Stomach smooth muscle (tissue), 2 donors: Measurements from ENCODE around the gene PIP5K1C.
"Not testable (repeated sequence)": the region's sequence is repeated elsewhere in the genome, so short reads cannot be mapped to it uniquely, and the experiment has no call there.

Source experiments
- H3K27ac ChIP-seq: one replicate; pipeline ENCODE4 v1.7.0; 2013; ENCODE audit warnings: mild to moderate bottlenecking, low read length, inconsistent platforms
- H3K27me3 ChIP-seq, 2 donors: one replicate each; pipeline ENCODE4 v1.7.0; 2013; ENCODE audit warnings: low read length in 2 of 2; ENCODE audit not compliant: insufficient read depth in 2 of 2, control insufficient read depth in 1 of 2
- H3K36me3 ChIP-seq, 2 donors: one replicate each; pipeline ENCODE4 v1.7.0; 2013; ENCODE audit warnings: low read length in 2 of 2; ENCODE audit not compliant: control insufficient read depth in 2 of 2, insufficient read depth in 2 of 2
- H3K4me1 ChIP-seq: one replicate; pipeline ENCODE4 v1.7.0; 2013; ENCODE audit warnings: low read length; ENCODE audit not compliant: control insufficient read depth, insufficient read depth
- H3K4me3 ChIP-seq, 2 donors: one replicate each; pipeline ENCODE4 v1.7.0; 2013; ENCODE audit warnings: low read length in 2 of 2
- H3K9ac ChIP-seq, 2 donors: one replicate each; pipeline ENCODE4 v1.7.0; 2013; ENCODE audit warnings: low read length in 2 of 2, mild to moderate bottlenecking in 1 of 2
- H3K9me3 ChIP-seq, 2 donors: one replicate each; pipeline ENCODE4 v1.7.0; 2013; ENCODE audit warnings: low read length in 2 of 2; ENCODE audit not compliant: control insufficient read depth in 2 of 2
- donor health status: healthy.
- donor health status: Pancreatic carcinoma.

The PIP5K1C gene

DNA sequence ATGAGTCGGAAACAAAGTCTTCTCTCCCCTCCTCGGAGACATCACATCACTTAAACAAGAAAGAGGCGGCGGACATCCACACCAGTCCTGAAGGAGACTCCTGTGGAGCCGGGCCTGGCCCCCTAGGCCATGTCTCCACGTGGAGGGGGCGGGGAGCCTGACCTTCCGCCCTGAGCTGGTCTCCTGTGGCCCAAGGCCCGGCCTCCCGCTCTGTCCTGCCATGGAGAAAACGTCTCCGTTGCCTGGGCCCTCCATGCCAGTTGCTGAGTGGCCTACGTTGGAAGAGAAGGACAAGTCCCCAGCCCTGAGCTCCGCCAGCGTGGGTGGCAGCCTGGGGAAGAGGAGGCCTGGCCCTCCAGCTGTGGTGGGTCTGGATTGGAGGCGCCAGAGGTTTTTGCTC lies 68.2 kb downstream of the PIP5K1C start:
- no peak overlapping the region for H3K9ac ChIP-seq
- no peak overlapping the region for H3K4me3 ChIP-seq
- no peaks in the 10 kb centered on the region for H3K9me3 ChIP-seq
- H3K27ac ChIP-seq: no peak overlapping the region
- H3K4me1 ChIP-seq: peaks cover 4% of the 10 kb centered on the region
- H3K27me3 ChIP-seq: no peaks in the 10 kb centered on the region
- peaks cover 8 to 15% of the 10 kb centered on the region in 2 donors for H3K36me3 ChIP-seq

DNA sequence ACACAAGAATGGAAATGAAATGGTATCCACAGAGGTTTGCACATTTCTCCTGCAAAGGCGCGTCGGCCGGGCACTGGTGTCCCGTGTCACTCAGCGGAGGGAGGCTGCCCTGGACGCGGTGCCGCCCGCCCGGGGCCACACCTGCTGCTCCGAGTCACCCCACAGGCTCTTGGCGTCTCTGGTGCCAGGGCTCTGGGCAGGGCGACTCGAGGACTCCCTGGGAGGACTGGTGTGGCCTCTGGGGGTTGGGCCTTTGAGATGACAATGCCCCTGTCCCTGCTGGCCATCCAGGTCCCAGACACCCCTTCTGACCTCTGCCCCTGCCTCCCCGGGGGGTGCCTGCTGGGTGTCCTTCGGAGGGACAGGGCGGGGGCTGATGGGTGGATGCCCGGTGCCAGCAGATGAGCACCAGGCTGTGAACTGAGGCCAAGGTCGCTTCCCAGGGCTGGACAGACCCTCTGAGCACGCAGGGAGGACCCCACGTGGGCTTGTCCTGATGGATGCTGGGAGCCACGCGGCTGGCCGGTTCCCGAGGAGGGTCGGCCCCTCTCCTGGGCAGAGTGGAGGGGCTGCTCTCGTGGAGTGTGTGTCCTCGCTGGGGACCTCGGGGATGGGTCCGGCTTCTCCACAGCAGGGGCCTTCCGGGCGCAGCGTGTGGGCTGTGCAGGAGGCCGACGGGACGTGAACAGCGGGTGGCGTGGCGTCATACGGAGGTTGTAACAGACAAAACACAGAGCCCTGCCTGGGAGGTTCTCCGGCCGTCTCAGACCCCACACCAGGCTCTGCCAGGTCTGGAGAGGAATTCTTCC lies 69.0 kb downstream of the PIP5K1C start:
- Histone ChIP-seq H3K4me3 (no peak overlapping the region), H3K27ac (no peak overlapping the region), H3K27me3 (no peaks in the 10 kb centered on the region), H3K9ac (no peak overlapping the region), H3K4me1 (peaks cover 7% of the 10 kb centered on the region), H3K36me3 (peaks cover 8 to 13% of the 10 kb centered on the region in 2 donors), H3K9me3 (no peaks in the 10 kb centered on the region)

DNA sequence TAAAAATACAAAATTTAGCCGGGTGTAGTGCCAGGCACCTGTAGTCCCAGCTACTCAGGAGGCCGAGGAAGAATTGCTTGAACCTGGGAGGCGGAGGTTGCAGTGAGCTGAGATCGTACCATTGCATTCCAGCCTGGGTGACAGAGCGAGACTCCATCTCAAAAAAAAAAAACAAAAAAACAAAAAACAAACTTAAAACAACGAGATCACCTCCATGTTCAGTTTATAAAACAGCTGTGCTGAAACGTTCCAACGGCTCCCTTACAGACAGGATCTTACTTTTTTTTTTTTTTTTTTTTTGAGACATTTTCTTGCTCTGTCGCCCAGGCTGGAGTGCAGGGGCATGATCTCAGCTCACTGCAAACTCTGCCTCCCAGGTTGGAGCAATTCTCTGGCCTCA lies 71.5 kb downstream of the PIP5K1C start:
- H3K36me3 ChIP-seq: peaks cover 8 to 15% of the 10 kb centered on the region in 2 donors
- H3K9me3 ChIP-seq, H3K27me3 ChIP-seq, H3K27ac ChIP-seq, H3K9ac ChIP-seq, H3K4me3 ChIP-seq: not testable (repeated sequence)
- peaks cover 30% of the 10 kb centered on the region for H3K4me1 ChIP-seq

DNA sequence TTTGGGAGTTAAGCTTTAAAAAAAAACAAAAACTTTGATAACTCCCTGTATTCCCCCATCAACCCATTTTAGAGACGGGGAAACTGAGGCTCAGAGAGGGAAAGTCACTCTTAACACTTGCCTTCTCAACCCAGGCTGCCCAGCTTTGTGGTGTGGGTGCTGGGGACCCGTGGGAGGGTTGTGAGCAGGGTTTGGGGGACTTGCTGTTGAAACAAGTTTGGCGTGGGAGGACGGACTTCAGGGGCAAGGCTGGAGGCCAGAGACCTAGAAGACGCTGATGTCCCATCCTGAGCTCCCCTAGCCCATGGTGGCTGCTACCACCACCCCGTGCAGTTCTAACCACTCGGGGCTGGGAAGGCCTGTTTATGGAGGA lies 72.9 kb downstream of the PIP5K1C start:
- Histone ChIP-seq H3K27me3 (no peaks in the 10 kb centered on the region), H3K9me3 (no peaks in the 10 kb centered on the region), H3K4me1 (peaks cover 30% of the 10 kb centered on the region), H3K9ac (no peak overlapping the region), H3K4me3 (peak overlapping the region; percentile 49 to 54), H3K27ac (peak overlapping the region; percentile 89), H3K36me3 (peaks cover 12 to 19% of the 10 kb centered on the region in 2 donors)

DNA sequence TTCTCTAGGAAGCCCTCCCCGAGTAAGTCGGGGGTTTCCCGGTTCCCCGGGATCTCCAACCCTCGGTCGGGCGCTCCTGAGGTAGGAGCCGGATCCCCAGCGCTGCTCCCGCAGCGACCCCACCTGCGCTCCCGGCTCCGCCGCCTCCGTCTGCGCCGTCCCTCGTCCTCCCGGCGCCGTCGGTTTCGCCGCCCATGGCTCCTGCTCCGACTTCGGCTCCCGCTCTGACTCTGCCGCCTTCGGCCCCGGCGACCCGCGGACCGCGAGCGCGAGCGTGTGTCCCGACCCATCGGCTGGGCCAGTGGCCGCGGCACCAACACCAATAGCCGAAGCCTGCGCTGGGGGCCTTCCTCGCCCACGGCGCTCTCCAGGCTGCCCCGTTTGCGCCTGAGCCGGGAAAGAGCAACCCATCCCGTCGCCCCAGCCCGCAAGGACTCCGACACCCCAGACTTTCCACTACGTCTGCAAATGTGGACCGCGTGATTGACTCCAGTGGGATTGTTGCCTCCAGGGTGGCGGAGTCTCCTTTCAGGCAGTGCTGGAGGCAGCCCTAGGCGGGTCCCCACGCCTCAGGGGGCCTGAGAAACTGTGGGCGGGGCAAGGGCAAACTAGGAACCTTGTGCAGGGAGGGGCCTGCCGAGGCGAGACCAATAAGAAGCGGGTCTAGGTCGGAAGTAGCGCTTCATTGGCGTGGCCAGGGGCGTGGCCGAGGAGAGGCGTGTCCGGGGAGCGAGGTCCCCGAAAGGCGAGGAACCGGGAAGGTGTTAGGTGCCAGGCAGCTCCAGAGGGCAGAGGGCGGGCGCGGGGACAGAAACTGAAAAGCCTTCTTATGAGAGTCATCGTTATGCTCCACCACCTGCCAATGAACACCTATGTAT lies 73.6 kb downstream of the PIP5K1C start, which contains the start of gene CACTIN:
Gene CACTIN, minus strand, starts transcription at position 318 of the 878 bp plus-strand sequence. Its CDS starts 28 bp downstream, at position 290.
- H3K27ac ChIP-seq: peak within 1 kb of the TSS; percentile 89
- H3K9me3 ChIP-seq: no peaks in the 10 kb centered on the region
- H3K9ac ChIP-seq: peak within 1 kb of the TSS; percentile 87 to 94
- H3K4me3 ChIP-seq: peak within 1 kb of the TSS; percentile 90 to 98
- H3K4me1 ChIP-seq: peaks cover 30% of the 10 kb centered on the region
- H3K36me3 ChIP-seq: peaks cover 6 to 18% of the 10 kb centered on the region in 2 donors
- no peaks in the 10 kb centered on the region for H3K27me3 ChIP-seq

DNA sequence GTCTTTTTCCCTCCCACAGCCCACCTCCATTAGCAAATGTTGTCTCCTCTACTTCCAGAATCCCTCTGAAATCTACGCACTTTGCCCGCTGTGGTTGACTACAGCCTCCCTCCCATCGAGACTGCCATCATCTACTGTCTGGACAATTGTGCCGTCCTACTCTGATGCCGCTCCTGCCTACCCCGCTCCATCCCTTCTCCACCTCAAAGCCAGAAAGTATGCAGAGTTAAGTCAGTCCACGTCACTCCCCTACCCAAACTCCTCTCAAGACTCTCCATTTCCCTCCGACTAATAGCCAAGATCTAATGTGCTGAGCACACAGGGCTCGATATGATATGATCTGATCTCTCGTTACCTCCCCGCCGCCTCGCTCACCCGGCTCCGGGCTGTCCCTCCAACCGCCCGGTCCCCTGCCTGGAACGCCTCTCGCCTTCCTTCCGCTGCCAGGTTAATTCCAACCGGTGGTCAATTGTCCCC lies 74.2 kb downstream of the PIP5K1C start:
- Histone ChIP-seq H3K36me3 (peaks cover 7 to 11% of the 10 kb centered on the region in 2 donors), H3K27ac (peak overlapping the region; percentile 89), H3K4me1 (peaks cover 30% of the 10 kb centered on the region), H3K9ac (peak overlapping the region; percentile 87 to 94), H3K27me3 (no peaks in the 10 kb centered on the region), H3K4me3 (peak overlapping the region; percentile 90 to 98), H3K9me3 (no peaks in the 10 kb centered on the region)

DNA sequence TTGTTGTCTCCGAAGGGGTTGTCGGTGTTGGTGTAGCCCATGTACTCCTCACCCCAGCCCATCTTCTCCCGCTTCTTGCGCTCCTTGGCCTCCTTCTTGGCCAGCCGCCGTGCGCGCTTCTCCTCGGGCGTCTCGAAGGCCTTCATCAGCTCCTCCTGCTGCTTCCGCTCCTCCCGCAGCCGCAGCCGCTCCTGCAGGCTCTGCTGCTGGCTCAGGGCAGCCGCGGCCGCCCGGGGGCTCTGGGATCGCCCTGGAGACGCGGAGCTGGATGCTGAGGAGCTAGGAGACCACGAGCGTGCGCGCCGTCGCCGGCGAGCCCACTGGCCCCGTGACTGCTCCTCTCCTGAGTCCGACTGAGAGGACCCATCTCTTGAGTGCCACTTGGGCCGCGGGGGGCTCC lies 76.6 kb downstream of the PIP5K1C start:
- H3K27me3 ChIP-seq: no peaks in the 10 kb centered on the region
- no peaks in the 10 kb centered on the region for H3K9me3 ChIP-seq
- no peak overlapping the region for H3K4me3 ChIP-seq
- H3K36me3 ChIP-seq: peaks cover 7% of the 10 kb centered on the region in 2 donors
- peaks cover 32% of the 10 kb centered on the region for H3K4me1 ChIP-seq
- no peak overlapping the region for H3K9ac ChIP-seq
- H3K27ac ChIP-seq: no peak overlapping the region

DNA sequence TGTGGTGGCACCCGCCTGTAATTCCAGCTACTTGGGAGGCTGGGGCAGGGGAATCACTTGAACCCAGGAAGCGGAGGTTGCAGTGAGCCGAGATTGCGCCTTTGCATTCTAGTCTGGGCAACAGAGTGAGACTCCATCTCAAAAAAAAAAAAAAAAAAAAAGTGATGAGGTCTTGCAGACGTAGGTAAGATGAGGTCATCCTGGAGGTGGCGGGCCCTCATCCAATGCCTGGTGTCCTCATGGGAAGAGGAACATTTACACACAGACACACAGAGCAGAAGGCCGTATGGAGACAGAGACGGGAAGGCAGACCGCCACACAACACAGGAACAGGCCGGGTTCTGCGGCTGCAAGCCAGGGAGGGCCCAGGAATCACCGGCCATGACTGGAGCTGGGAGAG lies 78.0 kb downstream of the PIP5K1C start:
- Histone ChIP-seq H3K27me3 (no peaks in the 10 kb centered on the region), H3K4me1 (peaks cover 34% of the 10 kb centered on the region), H3K27ac (no peak overlapping the region), H3K9ac (no peak overlapping the region), H3K4me3 (no peak overlapping the region), H3K9me3 (no peaks in the 10 kb centered on the region), H3K36me3 (peaks cover 7 to 9% of the 10 kb centered on the region in 2 donors)

DNA sequence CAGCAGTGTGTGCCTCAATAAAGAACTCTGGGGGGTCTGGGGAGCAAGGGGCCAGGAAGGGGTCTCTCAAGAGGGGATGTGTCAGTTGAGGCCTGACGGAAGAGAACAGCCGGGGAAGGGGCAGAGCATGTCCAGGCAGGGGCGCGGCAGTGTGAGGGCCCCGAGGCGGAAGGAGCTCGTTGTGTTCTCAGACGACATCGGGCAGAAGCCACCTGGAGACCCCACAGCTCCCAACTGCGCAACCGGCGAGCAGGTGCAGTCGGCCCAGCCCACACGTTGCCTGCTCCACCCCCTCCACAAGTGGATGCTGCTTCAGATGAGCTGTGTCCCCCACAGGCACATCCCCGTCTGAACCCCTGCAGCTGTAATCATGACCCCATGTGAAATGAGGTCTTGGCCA lies 78.6 kb downstream of the PIP5K1C start:
- H3K4me1 ChIP-seq: peaks cover 31% of the 10 kb centered on the region
- H3K36me3 ChIP-seq: peaks cover 7 to 9% of the 10 kb centered on the region in 2 donors
- H3K27me3 ChIP-seq: no peaks in the 10 kb centered on the region

DNA sequence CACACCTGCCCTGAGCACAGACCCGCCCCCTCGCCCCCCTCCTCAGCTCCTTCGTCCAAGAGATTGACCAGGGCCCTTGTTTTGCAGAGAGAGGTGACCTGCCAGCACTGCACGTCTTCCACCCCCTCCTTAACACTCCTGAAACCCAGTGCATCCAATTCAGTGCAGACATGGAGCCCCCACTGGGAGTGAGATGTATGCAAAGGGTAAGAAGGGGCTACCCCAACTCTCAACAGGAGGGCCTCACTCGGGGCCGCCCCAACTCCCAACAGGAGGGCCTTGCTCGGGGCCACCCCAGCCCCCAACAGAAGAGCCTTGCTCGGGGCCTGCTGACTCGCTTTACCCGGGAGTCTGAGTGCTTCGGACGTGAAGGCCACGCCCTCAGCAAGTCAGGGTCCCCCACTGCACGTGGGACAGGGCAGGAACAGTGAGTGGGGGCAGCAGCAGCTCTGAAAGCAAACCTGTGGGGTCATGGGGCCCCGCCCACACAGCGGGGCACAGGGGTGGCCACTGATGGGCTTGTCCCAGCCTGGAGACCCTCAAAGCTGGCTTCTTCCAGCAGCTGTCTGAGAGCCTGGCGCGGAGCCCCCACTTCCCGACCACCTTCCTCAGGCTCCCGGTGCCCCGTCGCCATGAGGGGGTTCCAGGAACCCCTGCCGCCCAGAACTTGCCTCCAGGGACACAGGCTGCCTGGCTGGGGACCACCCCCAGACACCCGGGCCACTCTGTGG lies 79.3 kb downstream of the PIP5K1C start:
- no peak overlapping the region for H3K4me3 ChIP-seq
- H3K4me1 ChIP-seq: peaks cover 27% of the 10 kb centered on the region
- H3K27me3 ChIP-seq: no peaks in the 10 kb centered on the region
- no peak overlapping the region for H3K9ac ChIP-seq
- H3K36me3 ChIP-seq: peaks cover 7 to 9% of the 10 kb centered on the region in 2 donors
- H3K27ac ChIP-seq: no peak overlapping the region
- no peaks in the 10 kb centered on the region for H3K9me3 ChIP-seq

More for the DNA sequence above, 78.6 kb downstream of the PIP5K1C start:
- no peak overlapping the region for H3K4me3 ChIP-seq
- no peak overlapping the region for H3K27ac ChIP-seq
- H3K9me3 ChIP-seq: no peaks in the 10 kb centered on the region
- no peak overlapping the region for H3K9ac ChIP-seq
